CD14-positive monocyte (primary cell): Measurements from ENCODE around the gene SFTPB. TPM values are rescaled to one million over a fixed set of nuclear protein-coding genes. Genes with fewer than 3 reads are reported as not detected.

Experiments used
- DNase-seq, 3 donors: peaks; one replicate each; pipeline ENCODE4 v3.0.0-alpha.2; 2011 to 2022
- H2AFZ ChIP-seq: 2 replicates; pipeline ENCODE4 v1.6.0; 2012; ENCODE audit warnings: mild to moderate bottlenecking, low read depth, low read length, inconsistent platforms; ENCODE audit not compliant: insufficient read depth, poor library complexity, severe bottlenecking
- H3K27ac ChIP-seq, 2 donors: 1 replicate in 1 of 2; 2 replicates in 1 of 2; pipeline ENCODE4 v1.5.1; 2012 to 2013; ENCODE audit warnings: low read length in 2 of 2, control low read depth in 1 of 2, inconsistent platforms in 1 of 2, low read depth in 1 of 2, mild to moderate bottlenecking in 1 of 2
- H3K27me3 ChIP-seq, 2 donors: one replicate each; pipeline versions ENCODE4 v1.6.0 to v1.6.1; 2011 to 2013; ENCODE audit warnings: low read length in 2 of 2; ENCODE audit not compliant: control insufficient read depth in 2 of 2, insufficient read depth in 2 of 2
- H3K36me3 ChIP-seq, 2 donors: replicated peaks in 1 of 2; 1 replicate in 1 of 2; 2 replicates in 1 of 2; pipeline versions ENCODE4 v1.5.1 to v1.6.1; 2012 to 2013; ENCODE audit warnings: low read length in 2 of 2, control low read depth in 1 of 2, inconsistent platforms in 1 of 2, mild to moderate bottlenecking in 1 of 2; ENCODE audit not compliant: insufficient read depth in 2 of 2, control insufficient read depth in 1 of 2
- H3K4me1 ChIP-seq, 2 donors: 1 replicate in 1 of 2; 2 replicates in 1 of 2; pipeline versions ENCODE4 v1.5.1 to v1.6.1; 2012 to 2013; ENCODE audit warnings: low read length in 2 of 2, control low read depth in 1 of 2, inconsistent platforms in 1 of 2, mild to moderate bottlenecking in 1 of 2, moderate library complexity in 1 of 2; ENCODE audit not compliant: insufficient read depth in 2 of 2, control insufficient read depth in 1 of 2
- H3K4me2 ChIP-seq: replicated peaks from 2 replicates; pipeline ENCODE3; 2012; ENCODE audit warnings: low read length, moderate library complexity, mild to moderate bottlenecking; ENCODE audit not compliant: poor library complexity, severe bottlenecking; ENCODE audit errors: extremely low read depth
- H3K4me3 ChIP-seq, 3 experiments: fragments of 200-600 bp in 1 of 3; sonication (generic) in 1 of 3; replicated peaks in 1 of 3; 1 replicate in 2 of 3; 2 replicates in 1 of 3; pipeline ENCODE4 v1.5.1; 2011 to 2013; ENCODE audit warnings: low read length in 3 of 3, mild to moderate bottlenecking in 3 of 3, control low read depth in 2 of 3, low read depth in 2 of 3, inconsistent platforms in 1 of 3, moderate library complexity in 1 of 3
- H3K79me2 ChIP-seq: 2 replicates; pipeline ENCODE4 v1.6.0; 2012; ENCODE audit warnings: mild to moderate bottlenecking, control low read depth, inconsistent platforms, low read length, moderate library complexity; ENCODE audit not compliant: insufficient read depth
- H3K9ac ChIP-seq: 2 replicates; pipeline ENCODE4 v1.6.0; 2017; ENCODE audit warnings: low read length, mild to moderate bottlenecking; ENCODE audit not compliant: insufficient read depth, poor library complexity, severe bottlenecking
- H3K9me3 ChIP-seq, 2 donors: replicated peaks in 1 of 2; 1 replicate in 1 of 2; 2 replicates in 1 of 2; pipeline versions ENCODE4 v1.5.1 to v1.6.1; 2012 to 2013; ENCODE audit warnings: low read length in 2 of 2, control low read depth in 1 of 2; ENCODE audit not compliant: control insufficient read depth in 1 of 2, insufficient read depth in 1 of 2
- H4K20me1 ChIP-seq: 2 replicates; pipeline ENCODE4 v1.6.0; 2012; ENCODE audit warnings: mild to moderate bottlenecking, low read length, control low read depth, moderate library complexity; ENCODE audit not compliant: insufficient read depth
- H3K27ac Mint-ChIP-seq, 7 donors: one replicate each; pipeline ENCODE4 v1.8.0; 2020; ENCODE audit warnings: mild to moderate bottlenecking in 7 of 7, mixed read lengths in 7 of 7, moderate library complexity in 6 of 7, inconsistent platforms in 2 of 7
- H3K27me3 Mint-ChIP-seq, 3 donors: one replicate each; pipeline ENCODE4 v1.8.0; 2021 to 2022; ENCODE audit warnings: low read depth in 3 of 3, mild to moderate bottlenecking in 3 of 3, mixed read lengths in 3 of 3, moderate library complexity in 3 of 3, inconsistent platforms in 1 of 3
- H3K36me3 Mint-ChIP-seq, 2 donors: one replicate each; pipeline ENCODE4 v1.8.0; 2020; ENCODE audit warnings: mixed read lengths in 2 of 2, inconsistent platforms in 1 of 2, mild to moderate bottlenecking in 1 of 2
- H3K4me1 Mint-ChIP-seq: one replicate; pipeline ENCODE4 v1.8.0; 2020; ENCODE audit warnings: mild to moderate bottlenecking, mixed read lengths
- H3K4me3 Mint-ChIP-seq, 2 donors: one replicate each; pipeline ENCODE4 v1.8.0; 2020; ENCODE audit warnings: mild to moderate bottlenecking in 2 of 2, mixed read lengths in 2 of 2, moderate library complexity in 1 of 2
- H3K9me3 Mint-ChIP-seq, 7 donors: one replicate each; pipeline ENCODE4 v1.8.0; 2020 to 2022; ENCODE audit warnings: mixed read lengths in 7 of 7, mild to moderate bottlenecking in 6 of 7, moderate library complexity in 6 of 7, inconsistent platforms in 2 of 7
- CTCF ChIP-seq: fragments of 200-600 bp; IDR thresholded peaks from one replicate; pipeline ENCODE4 v1.8.0; 2022; ENCODE audit warnings: antibody characterized with exemption, mild to moderate bottlenecking
- WGBS: methylation state at CpG from one replicate; pipeline ENCODE4 v1.1.5; 2013; ENCODE audit warnings: missing lambda C conversion rate; ENCODE audit not compliant: insufficient coverage; 5-methylcytosine and 5-hydroxymethylcytosine counted together
- intact Hi-C, 2 donors: fragments of 100-400 bp; cut with micrococcal nuclease; formaldehyde crosslinking; loops; one replicate each; pipeline versions ENCODE4 v1.15.0 to v1.15.1; 2023
- polyA plus RNA-seq, 3 donors: library from polyadenylated mRNA; depleted of rRNA in 1 of 3; unstranded in 2 of 3; stranded (reverse) in 1 of 3; fragments of 300-500 nt in 2 of 3; fragments of >200 nt in 1 of 3; fragmentation: Illumina TruSeq in 2 of 3; gene quantifications; 1 replicate in 2 of 3; 2 replicates in 1 of 3; pipeline ENCODE4 v1.2.3, GENCODE V29; 2012 to 2021

The SFTPB gene
- polyA plus RNA-seq, 3 donors: 0.18 to 0.47 TPM; not detected in 1

- Mint-ChIP-seq H3K4me3 (no peak overlapping the region), H3K27me3 (no peaks in the 10 kb centered on the region), H3K36me3 (peaks cover 81 to 99% of the 10 kb centered on the region in 2 donors), H3K4me1 (peaks cover 7% of the 10 kb centered on the region), H3K9me3 (no peaks in the 10 kb centered on the region), H3K27ac (peak overlapping the region in 3 of 7 donors; percentile 1 to 38 (median 20))
- H4K20me1 ChIP-seq: peaks cover 11% of the 10 kb centered on the region
- no peak for DNase-seq
- intact Hi-C loops: loop anchor here in 1 of 2 donors (5.0 to 10.0 kb wide), 2 partner anchors 89 to 177 kb away; no protein-coding TSS in a partner anchor
- 100% methylated on average over 2 of the region's 4 CpGs for WGBS
- peaks cover 21% of the 10 kb centered on the region for H3K79me2 ChIP-seq
- H3K9me3 ChIP-seq: no peaks in the 10 kb centered on the region
- peak overlapping the region in 1 of 2 donors; percentile 65 for H3K27ac ChIP-seq
- no peak overlapping the region for H3K4me3 ChIP-seq
- no peak overlapping the region for H2AFZ ChIP-seq
- H3K9ac ChIP-seq: no peak overlapping the region
- peaks cover 79 to 95% of the 10 kb centered on the region in 2 donors for H3K36me3 ChIP-seq
- no peak for TF ChIP-seq CTCF
- H3K4me1 ChIP-seq: no peaks in the 10 kb centered on the region
- no peaks in the 10 kb centered on the region for H3K27me3 ChIP-seq
- no peak overlapping the region for H3K4me2 ChIP-seq
These were observed 32.4 kb downstream of the SFTPB start for GRCh38 chr2:85635636-85636035.

GRCh38 chr2:85635011-85635410 is 33.0 kb downstream of the SFTPB start:
- intact Hi-C loops: loop anchor here in 1 of 2 donors (5.0 to 10.0 kb wide), 2 partner anchors 90 to 177 kb away; no protein-coding TSS in a partner anchor
- Histone ChIP-seq H3K36me3 (peaks cover 81 to 96% of the 10 kb centered on the region in 2 donors), H2AFZ (no peak overlapping the region), H4K20me1 (peaks cover 11% of the 10 kb centered on the region), H3K27me3 (no peaks in the 10 kb centered on the region), H3K79me2 (peaks cover 21% of the 10 kb centered on the region), H3K4me2 (no peak overlapping the region), H3K9me3 (no peaks in the 10 kb centered on the region), H3K27ac (peak overlapping the region in 1 of 2 donors; percentile 65), H3K9ac (no peak overlapping the region), H3K4me1 (no peaks in the 10 kb centered on the region), H3K4me3 (no peak overlapping the region)
- Mint-ChIP-seq H3K27me3 (no peaks in the 10 kb centered on the region), H3K27ac (peak overlapping the region in 5 of 7 donors; percentile 16 to 91 (median 38)), H3K4me1 (peaks cover 7% of the 10 kb centered on the region), H3K4me3 (no peak overlapping the region), H3K9me3 (no peaks in the 10 kb centered on the region), H3K36me3 (peaks cover 82 to 99% of the 10 kb centered on the region in 2 donors)
- TF ChIP-seq CTCF: no peak
- no peak for DNase-seq
- WGBS: 56% methylated on average over 4 of the region's 8 CpGs
